ENCODE measurements around the gene GAS2L2. TPM values are rescaled to one million over a fixed set of nuclear protein-coding genes. Genes with fewer than 3 reads are reported as not detected.

Gene GAS2L2
- total and polyA plus RNA-seq, 2 donors (not counting 1 experiment from before 2014, with no cell fraction given), result 0.09 to 0.17 TPM

DNA sequence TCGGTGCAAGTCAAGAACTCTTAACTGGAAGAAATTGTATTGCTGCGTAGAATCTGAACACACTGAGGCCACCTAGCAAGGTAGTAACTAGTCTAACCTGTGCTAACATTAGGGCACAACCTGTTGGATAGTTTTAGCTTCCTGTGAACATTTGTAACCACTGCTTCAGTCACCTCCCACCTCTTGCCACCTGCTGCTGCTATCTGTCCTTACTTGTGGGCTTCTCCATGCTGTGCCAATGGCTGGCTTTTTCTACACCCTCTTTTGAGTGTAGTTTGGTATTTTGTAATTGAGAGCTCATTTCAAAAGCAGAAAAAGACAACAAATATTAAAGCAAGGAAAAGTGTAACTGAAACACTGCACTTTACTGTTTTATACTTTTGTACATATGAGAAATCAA lies 29.3 kb downstream of the GAS2L2 start:
- Histone ChIP-seq H3K4me2 (replicated peaks; ENCODE audit: low read depth, low read length, poor library complexity, severe bottlenecking) (no peak overlapping the region), H4K20me1 (ENCODE audit: control insufficient read depth, insufficient read depth, low read length, poor library complexity, severe bottlenecking) (no peaks in the 10 kb centered on the region), H3K9me3 (ENCODE audit: control extremely low read depth in 1 of 3, control insufficient read depth in 2 of 3, insufficient read depth in 1 of 3, low read length in 2 of 3) (no peaks in the 10 kb centered on the region), H3K9ac (ENCODE audit: low read length) (no peak overlapping the region), H3K79me2 (ENCODE audit: control insufficient read depth, insufficient read depth, low read length) (no peaks in the 10 kb centered on the region), H3K36me3 (replicated peaks in 1 of 2; ENCODE audit: control extremely low read depth in 1 of 2, control insufficient read depth in 1 of 2, extremely low read depth in 1 of 2, insufficient read depth in 2 of 2, low read length in 1 of 2) (peaks cover 10 to 49% of the 10 kb centered on the region in 2 experiments), H3K27me3 (replicated peaks in 1 of 4; ENCODE audit: control extremely low read depth in 1 of 4, control insufficient read depth in 3 of 4, insufficient read depth in 4 of 4, low read length in 3 of 4) (peaks cover 0 to under 1% (median 0%) of the 10 kb centered on the region in 4 experiments), H3K27ac (ENCODE audit: low read length in 2 of 2) (no peak overlapping the region), H3K4me1 (ENCODE audit: control insufficient read depth in 2 of 2, insufficient read depth in 2 of 2, low read length in 2 of 2) (no peaks in the 10 kb centered on the region), H2AFZ (ENCODE audit: insufficient read depth, low read depth, low read length, poor library complexity, severe bottlenecking) (no peak overlapping the region), H3K4me3 (ENCODE audit: control extremely low read depth in 1 of 5, extremely low read depth in 1 of 5, insufficient read depth in 1 of 5, low read depth in 2 of 5, low read length in 4 of 5) (no peak overlapping the region)
- Mint-ChIP-seq H3K4me3 (no peak overlapping the region), H3K4me1 (no peaks in the 10 kb centered on the region), H3K27me3 (no peaks in the 10 kb centered on the region), H3K27ac (no peak overlapping the region), H3K9me3 (ENCODE audit: insufficient read depth) (no peaks in the 10 kb centered on the region)
- no peak for DNase-seq
- ATAC-seq (ENCODE audit: low read depth), result no peak
- POLR2A ChIA-PET, result no interaction called here
- no peak for TF ChIP-seq EZH2 (IDR thresholded peaks at IDR 0.05; ENCODE audit: borderline replicate concordance, insufficient read depth, low read depth, low read length, poor library complexity, severe bottlenecking)
- TF ChIP-seq, protein P1, sequence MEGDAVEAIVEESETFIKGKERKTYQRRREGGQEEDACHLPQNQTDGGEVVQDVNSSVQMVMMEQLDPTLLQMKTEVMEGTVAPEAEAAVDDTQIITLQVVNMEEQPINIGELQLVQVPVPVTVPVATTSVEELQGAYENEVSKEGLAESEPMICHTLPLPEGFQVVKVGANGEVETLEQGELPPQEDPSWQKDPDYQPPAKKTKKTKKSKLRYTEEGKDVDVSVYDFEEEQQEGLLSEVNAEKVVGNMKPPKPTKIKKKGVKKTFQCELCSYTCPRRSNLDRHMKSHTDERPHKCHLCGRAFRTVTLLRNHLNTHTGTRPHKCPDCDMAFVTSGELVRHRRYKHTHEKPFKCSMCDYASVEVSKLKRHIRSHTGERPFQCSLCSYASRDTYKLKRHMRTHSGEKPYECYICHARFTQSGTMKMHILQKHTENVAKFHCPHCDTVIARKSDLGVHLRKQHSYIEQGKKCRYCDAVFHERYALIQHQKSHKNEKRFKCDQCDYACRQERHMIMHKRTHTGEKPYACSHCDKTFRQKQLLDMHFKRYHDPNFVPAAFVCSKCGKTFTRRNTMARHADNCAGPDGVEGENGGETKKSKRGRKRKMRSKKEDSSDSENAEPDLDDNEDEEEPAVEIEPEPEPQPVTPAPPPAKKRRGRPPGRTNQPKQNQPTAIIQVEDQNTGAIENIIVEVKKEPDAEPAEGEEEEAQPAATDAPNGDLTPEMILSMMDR (IDR thresholded peaks at IDR 0.05), result no peak
- intact Hi-C loops (cut with micrococcal nuclease), result no loop called here
- WGBS (ENCODE audit: insufficient coverage), result 92% methylated on average over 2 of the region's 2 CpGs
- CTCF ChIA-PET, result interaction anchor here (1.3 kb wide), 1 partner anchor 24 kb away, joined by 3 read pairs; no protein-coding TSS in a partner anchor

DNA sequence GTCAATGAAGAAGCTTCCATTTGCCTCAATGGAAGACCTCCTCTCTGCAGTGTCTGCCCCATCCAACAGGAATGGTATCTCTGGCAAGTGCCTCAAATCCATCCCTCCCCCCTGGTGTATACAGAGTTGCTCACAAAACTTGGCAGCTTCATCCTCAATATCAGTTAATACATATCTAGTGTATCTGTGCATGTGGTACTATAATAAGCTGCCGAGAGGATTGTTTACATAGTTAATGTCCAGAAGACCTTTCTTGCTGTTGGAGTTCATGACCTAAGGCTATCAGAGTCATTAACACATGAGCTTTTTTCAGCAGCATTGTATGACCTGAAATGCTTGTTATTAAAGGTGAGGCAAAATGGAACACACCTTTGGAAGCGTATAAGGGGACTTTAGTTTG lies 35.6 kb downstream of the GAS2L2 start:
- POLR2A ChIA-PET, result no interaction called here
- no peak overlapping the region for H2AFZ ChIP-seq (ENCODE audit: insufficient read depth, low read depth, low read length, poor library complexity, severe bottlenecking)
- intact Hi-C loops (cut with micrococcal nuclease), result no loop called here
- H3K4me1 ChIP-seq (ENCODE audit: control insufficient read depth in 2 of 2, insufficient read depth in 2 of 2, low read length in 2 of 2), result no peaks in the 10 kb centered on the region
- H3K36me3 ChIP-seq (replicated peaks in 1 of 2; ENCODE audit: control extremely low read depth in 1 of 2, control insufficient read depth in 1 of 2, extremely low read depth in 1 of 2, insufficient read depth in 2 of 2, low read length in 1 of 2), result peaks cover 24 to 63% of the 10 kb centered on the region in 2 experiments
- no peak overlapping the region for H3K4me3 ChIP-seq (ENCODE audit: control extremely low read depth in 1 of 5, extremely low read depth in 1 of 5, insufficient read depth in 1 of 5, low read depth in 2 of 5, low read length in 4 of 5)
- ATAC-seq (ENCODE audit: low read depth) (no peak), DNase-seq (no peak)
- H3K9me3 ChIP-seq (ENCODE audit: control extremely low read depth in 1 of 3, control insufficient read depth in 2 of 3, insufficient read depth in 1 of 3, low read length in 2 of 3), result no peaks in the 10 kb centered on the region
- TF ChIP-seq, protein P1 (IDR thresholded peaks at IDR 0.05), result no peak
- TF ChIP-seq EZH2 (IDR thresholded peaks at IDR 0.05; ENCODE audit: borderline replicate concordance, insufficient read depth, low read depth, low read length, poor library complexity, severe bottlenecking), result no peak
- H3K4me3 Mint-ChIP-seq, result no peak overlapping the region
- no peak overlapping the region for H3K27ac ChIP-seq (ENCODE audit: low read length in 2 of 2)
- no peaks in the 10 kb centered on the region for H3K9me3 Mint-ChIP-seq (ENCODE audit: insufficient read depth)
- H4K20me1 ChIP-seq (ENCODE audit: control insufficient read depth, insufficient read depth, low read length, poor library complexity, severe bottlenecking), result no peaks in the 10 kb centered on the region
- no peaks in the 10 kb centered on the region for H3K27me3 Mint-ChIP-seq
- H3K79me2 ChIP-seq (ENCODE audit: control insufficient read depth, insufficient read depth, low read length), result no peaks in the 10 kb centered on the region
- no peak overlapping the region for H3K4me2 ChIP-seq (replicated peaks; ENCODE audit: low read depth, low read length, poor library complexity, severe bottlenecking)
- H3K27ac Mint-ChIP-seq, result no peak overlapping the region
- H3K4me1 Mint-ChIP-seq, result no peaks in the 10 kb centered on the region
- WGBS (ENCODE audit: insufficient coverage), result no CpG with 5 or more reads among the region's 2 CpGs
- no peaks in the 10 kb centered on the region for H3K27me3 ChIP-seq (replicated peaks in 1 of 4; ENCODE audit: control extremely low read depth in 1 of 4, control insufficient read depth in 3 of 4, insufficient read depth in 4 of 4, low read length in 3 of 4)
- CTCF ChIA-PET, result interaction anchor here (1.0 to 1.5 kb wide), 2 partner anchors 14 to 30 kb away, joined by 3 to 4 read pairs; no protein-coding TSS in a partner anchor
- H3K9ac ChIP-seq (ENCODE audit: low read length), result no peak overlapping the region
